Measurements from ENCODE around the gene EEIG2.
"Not testable (repeated sequence)": the region's sequence is repeated elsewhere in the genome, so short reads cannot be mapped to it uniquely, and the experiment has no call there.

GRCh38 chr1:108536791-108537190 lies 23.1 kb upstream of the EEIG2 start:
- not testable (repeated sequence) for TF ChIP-seq EGR1 (IDR thresholded peaks at IDR 0.05); MAX (IDR thresholded peaks at IDR 0.05); RAD21 (IDR thresholded peaks at IDR 0.05; ENCODE audit: low read depth); REST (IDR thresholded peaks at IDR 0.05; ENCODE audit: low read depth)
